ENCODE results near the gene SNTN. TPM values are rescaled to one million over a fixed set of nuclear protein-coding genes. Genes with fewer than 3 reads are reported as not detected.

SNTN gene
- total and polyA plus RNA-seq, 4 experiments from 2014 or later, result not detected

DNA sequence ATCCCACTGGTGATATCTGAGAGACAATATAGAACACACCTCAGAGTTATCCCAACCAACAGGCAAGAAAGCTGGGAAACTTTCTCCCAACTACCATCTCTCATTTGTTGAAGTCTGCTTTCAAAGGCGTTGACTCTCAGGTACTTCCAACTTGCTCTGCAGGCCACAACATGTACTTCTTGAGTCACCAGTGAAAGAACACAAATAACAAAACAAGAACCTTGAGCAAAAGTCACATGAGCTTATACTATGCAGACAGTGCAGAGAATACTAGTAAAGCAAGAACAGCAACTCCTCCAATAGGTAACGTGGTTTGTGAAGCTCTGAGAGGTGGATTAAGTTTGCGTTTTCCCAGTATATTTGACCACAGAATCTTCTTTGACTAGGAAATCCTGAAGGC lies 20.6 kb downstream of the SNTN start:
- no peaks in the 10 kb centered on the region for H3K9me3 ChIP-seq (ENCODE audit: control insufficient read depth in 1 of 2, low read length in 2 of 2)
- no peaks in the 10 kb centered on the region for H3K4me1 Mint-ChIP-seq
- peaks cover 0 to 4% (median 0%) of the 10 kb centered on the region in 8 donors for H3K9me3 Mint-ChIP-seq
- no peaks in the 10 kb centered on the region for H3K4me1 ChIP-seq (ENCODE audit: insufficient read depth, low read length)
- no peaks in the 10 kb centered on the region for H3K36me3 ChIP-seq (ENCODE audit: insufficient read depth, low read length)
- POLR2A ChIA-PET (ENCODE audit: partially characterized antibody), result no interaction called here
- no peaks in the 10 kb centered on the region for H3K36me3 Mint-ChIP-seq
- H3K27ac Mint-ChIP-seq, result no peak overlapping the region
- intact Hi-C loops (cut with micrococcal nuclease), result no loop called here
- H3K27me3 ChIP-seq (ENCODE audit: insufficient read depth, low read length), result no peaks in the 10 kb centered on the region
- H3K4me3 ChIP-seq (ENCODE audit: low read length in 2 of 2), result no peak overlapping the region
- no peak overlapping the region for H3K4me3 Mint-ChIP-seq
- H3K27ac ChIP-seq (ENCODE audit: low read depth, low read length), result no peak overlapping the region
- H3K27me3 Mint-ChIP-seq, result peaks cover 0 to 3% of the 10 kb centered on the region in 2 donors
- no peak for DNase-seq
- CTCF ChIA-PET (ENCODE audit: partially characterized antibody), result no interaction called here

DNA sequence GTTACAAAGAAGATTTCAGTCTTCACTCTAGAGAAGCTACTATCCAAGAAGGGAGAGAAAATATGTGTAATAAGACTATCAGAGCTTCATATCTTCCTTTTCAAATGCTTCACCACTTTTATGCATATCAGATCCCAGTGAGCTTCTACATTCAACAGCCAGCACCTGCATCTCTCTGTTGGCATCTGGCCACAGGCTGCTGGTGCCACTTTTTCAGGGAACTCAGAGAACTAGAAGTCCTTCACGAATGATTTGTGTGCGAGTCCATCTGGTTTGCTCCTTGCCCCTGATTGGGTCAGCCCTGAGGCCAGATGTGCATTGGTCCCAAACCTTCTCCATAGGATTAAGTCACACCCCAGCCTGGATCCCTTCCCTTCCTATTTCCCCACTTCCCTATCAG lies 22.1 kb downstream of the SNTN start:
- Histone ChIP-seq H3K27ac (ENCODE audit: low read depth, low read length) (no peak overlapping the region), H3K4me3 (ENCODE audit: low read length in 2 of 2) (no peak overlapping the region), H3K4me1 (ENCODE audit: insufficient read depth, low read length) (no peaks in the 10 kb centered on the region), H3K27me3 (ENCODE audit: insufficient read depth, low read length) (no peaks in the 10 kb centered on the region), H3K36me3 (ENCODE audit: insufficient read depth, low read length) (no peaks in the 10 kb centered on the region), H3K9me3 (ENCODE audit: control insufficient read depth in 1 of 2, low read length in 2 of 2) (no peaks in the 10 kb centered on the region)
- Mint-ChIP-seq H3K9me3 (peaks cover 0 to 4% (median 0%) of the 10 kb centered on the region in 8 donors), H3K4me1 (no peaks in the 10 kb centered on the region), H3K4me3 (no peak overlapping the region), H3K36me3 (no peaks in the 10 kb centered on the region), H3K27ac (no peak overlapping the region), H3K27me3 (peaks cover 0 to 2% of the 10 kb centered on the region in 2 donors)
- no peak for DNase-seq
- ChIA-PET POLR2A (ENCODE audit: partially characterized antibody) (no interaction called here), CTCF (ENCODE audit: partially characterized antibody) (no interaction called here)
- intact Hi-C loops (cut with micrococcal nuclease), result no loop called here

DNA sequence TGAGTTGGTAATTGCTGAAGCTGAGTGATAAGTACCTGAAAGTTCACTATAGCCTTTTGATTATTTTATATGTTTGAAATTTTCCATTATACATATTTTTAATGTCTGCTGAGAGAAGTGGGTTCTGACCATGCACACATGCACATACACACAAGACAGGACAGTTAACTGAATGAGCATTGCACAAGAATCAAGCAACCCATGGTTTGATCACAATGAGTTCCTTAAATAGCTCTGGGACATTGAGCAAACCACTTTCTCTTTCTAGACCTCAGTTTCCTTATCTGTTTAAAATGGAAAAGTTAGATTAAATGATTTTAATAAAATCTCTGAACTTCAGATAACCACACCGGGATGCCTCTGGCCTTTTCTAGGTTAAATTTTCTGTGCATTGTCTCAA lies 26.7 kb downstream of the SNTN start:
- no peak for DNase-seq
- Mint-ChIP-seq H3K4me1 (no peaks in the 10 kb centered on the region), H3K9me3 (peaks cover 0 to 3% (median 0%) of the 10 kb centered on the region in 8 donors), H3K36me3 (no peaks in the 10 kb centered on the region), H3K27ac (no peak overlapping the region), H3K27me3 (no peaks in the 10 kb centered on the region), H3K4me3 (no peak overlapping the region)
- no peak overlapping the region for H3K27ac ChIP-seq (ENCODE audit: low read depth, low read length)
- H3K4me3 ChIP-seq (ENCODE audit: low read length in 2 of 2), result no peak overlapping the region
- intact Hi-C loops (cut with micrococcal nuclease), result no loop called here
- H3K36me3 ChIP-seq (ENCODE audit: insufficient read depth, low read length), result no peaks in the 10 kb centered on the region
- ChIA-PET CTCF (ENCODE audit: partially characterized antibody) (no interaction called here), POLR2A (ENCODE audit: partially characterized antibody) (no interaction called here)
- H3K4me1 ChIP-seq (ENCODE audit: insufficient read depth, low read length), result no peaks in the 10 kb centered on the region
- H3K9me3 ChIP-seq (ENCODE audit: control insufficient read depth in 1 of 2, low read length in 2 of 2), result no peaks in the 10 kb centered on the region
- H3K27me3 ChIP-seq (ENCODE audit: insufficient read depth, low read length), result no peaks in the 10 kb centered on the region

- CTCF ChIA-PET (ENCODE audit: partially characterized antibody), result no interaction called here
- Histone ChIP-seq H3K36me3 (ENCODE audit: insufficient read depth, low read length) (no peaks in the 10 kb centered on the region), H3K27me3 (ENCODE audit: insufficient read depth, low read length) (no peaks in the 10 kb centered on the region), H3K9me3 (ENCODE audit: control insufficient read depth in 1 of 2, low read length in 2 of 2) (no peaks in the 10 kb centered on the region), H3K27ac (ENCODE audit: low read depth, low read length) (no peak overlapping the region), H3K4me3 (ENCODE audit: low read length in 2 of 2) (no peak overlapping the region), H3K4me1 (ENCODE audit: insufficient read depth, low read length) (no peaks in the 10 kb centered on the region)
- Mint-ChIP-seq H3K27me3 (peaks cover 2 to 4% of the 10 kb centered on the region in 2 donors), H3K4me3 (no peak overlapping the region), H3K9me3 (peaks cover 0 to 1% (median 0%) of the 10 kb centered on the region in 8 donors), H3K27ac (no peak overlapping the region), H3K4me1 (no peaks in the 10 kb centered on the region), H3K36me3 (no peaks in the 10 kb centered on the region)
- POLR2A ChIA-PET (ENCODE audit: partially characterized antibody), result no interaction called here
- no peak for DNase-seq
- intact Hi-C loops (cut with micrococcal nuclease), result no loop called here
Measured at GRCh38 chr3:63684081-63684480, 31.6 kb downstream of the SNTN start.

DNA sequence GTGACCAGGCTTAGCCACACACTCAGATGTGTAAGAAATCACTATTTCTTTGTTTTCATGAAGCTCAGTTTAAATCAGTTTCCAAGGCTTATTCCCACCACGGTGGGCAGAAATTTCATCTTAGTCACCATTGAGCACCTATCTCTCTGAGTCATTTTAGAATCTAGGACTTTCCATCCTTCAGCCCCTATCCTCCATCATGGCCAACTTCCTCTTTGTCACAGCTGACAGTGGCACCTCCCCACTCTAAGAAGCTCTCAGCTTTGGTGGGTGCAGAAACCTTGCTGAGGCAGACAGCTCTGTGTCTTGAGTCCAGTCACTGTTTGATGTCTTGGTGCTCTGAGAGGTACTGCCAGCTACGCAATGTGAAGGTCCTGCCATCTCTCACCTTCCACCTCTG lies 32.9 kb downstream of the SNTN start:
- peaks cover 3 to 4% of the 10 kb centered on the region in 2 donors for H3K27me3 Mint-ChIP-seq
- POLR2A ChIA-PET (ENCODE audit: partially characterized antibody), result no interaction called here
- Histone ChIP-seq H3K36me3 (ENCODE audit: insufficient read depth, low read length) (no peaks in the 10 kb centered on the region), H3K27me3 (ENCODE audit: insufficient read depth, low read length) (no peaks in the 10 kb centered on the region), H3K4me3 (ENCODE audit: low read length in 2 of 2) (no peak overlapping the region), H3K9me3 (ENCODE audit: control insufficient read depth in 1 of 2, low read length in 2 of 2) (no peaks in the 10 kb centered on the region), H3K27ac (ENCODE audit: low read depth, low read length) (no peak overlapping the region), H3K4me1 (ENCODE audit: insufficient read depth, low read length) (no peaks in the 10 kb centered on the region)
- no peaks in the 10 kb centered on the region for H3K36me3 Mint-ChIP-seq
- no peak for DNase-seq
- H3K4me1 Mint-ChIP-seq, result no peaks in the 10 kb centered on the region
- H3K27ac Mint-ChIP-seq, result no peak overlapping the region
- CTCF ChIA-PET (ENCODE audit: partially characterized antibody), result interaction anchor here (1.1 kb wide), 1 partner anchor 15 kb away, joined by 3 read pairs; no protein-coding TSS in a partner anchor
- H3K4me3 Mint-ChIP-seq, result no peak overlapping the region
- intact Hi-C loops (cut with micrococcal nuclease), result no loop called here
- H3K9me3 Mint-ChIP-seq, result peaks cover 0 to 1% (median 0%) of the 10 kb centered on the region in 8 donors

DNA sequence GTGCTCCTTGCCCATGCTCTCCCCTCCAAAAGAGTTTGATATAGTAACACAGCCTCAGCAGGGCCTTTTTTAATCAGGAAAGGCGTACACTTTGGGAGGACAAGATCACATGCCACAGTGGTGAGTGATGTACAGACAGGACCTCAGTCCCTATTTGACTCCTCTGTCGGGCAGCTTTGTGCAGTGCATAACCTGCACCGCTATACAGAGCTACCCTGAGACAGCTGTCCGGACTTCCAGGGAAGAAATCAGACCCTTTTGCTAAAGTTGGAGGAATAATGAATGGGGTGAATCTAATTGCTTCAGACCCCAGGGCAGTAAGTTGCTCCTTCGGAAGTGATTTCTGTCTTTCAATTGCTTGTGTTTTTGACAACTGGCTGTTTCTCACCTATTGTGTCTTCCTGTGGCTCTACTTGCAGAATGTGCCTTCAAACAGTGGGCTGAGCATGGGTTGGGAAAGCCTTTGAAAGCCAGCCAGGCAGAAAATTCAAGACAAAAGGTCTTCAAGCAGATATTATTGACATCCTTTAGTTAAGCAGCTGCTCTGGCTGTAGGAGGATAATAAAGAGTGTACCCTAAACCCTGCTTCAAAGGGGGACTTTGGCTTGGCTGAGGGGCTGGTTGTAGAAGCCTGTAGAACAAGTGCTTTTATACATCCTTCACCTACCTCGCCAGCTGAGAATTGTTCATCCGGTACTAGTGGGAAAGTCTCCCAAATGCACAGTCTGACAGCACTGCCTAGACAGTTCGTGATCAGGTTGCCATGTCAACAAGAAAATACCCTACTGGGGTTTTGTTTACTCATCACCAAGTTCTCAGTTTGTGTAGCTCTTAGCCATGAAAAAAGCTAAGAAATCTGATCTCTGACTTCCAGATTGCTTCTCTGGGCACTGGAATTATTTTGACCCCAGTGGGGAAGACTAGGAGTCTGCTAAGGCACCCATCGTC lies 35.1 kb downstream of the SNTN start:
- Histone ChIP-seq H3K27ac (ENCODE audit: low read depth, low read length) (no peak overlapping the region), H3K4me3 (ENCODE audit: low read length in 2 of 2) (no peak overlapping the region), H3K36me3 (ENCODE audit: insufficient read depth, low read length) (no peaks in the 10 kb centered on the region), H3K4me1 (ENCODE audit: insufficient read depth, low read length) (no peaks in the 10 kb centered on the region), H3K27me3 (ENCODE audit: insufficient read depth, low read length) (no peaks in the 10 kb centered on the region), H3K9me3 (ENCODE audit: control insufficient read depth in 1 of 2, low read length in 2 of 2) (no peaks in the 10 kb centered on the region)
- peaks cover 3 to 4% of the 10 kb centered on the region in 2 donors for H3K27me3 Mint-ChIP-seq
- H3K4me1 Mint-ChIP-seq, result no peaks in the 10 kb centered on the region
- ChIA-PET POLR2A (ENCODE audit: partially characterized antibody) (no interaction called here), CTCF (ENCODE audit: partially characterized antibody) (no interaction called here)
- no peak for DNase-seq
- no peak overlapping the region for H3K4me3 Mint-ChIP-seq
- intact Hi-C loops (cut with micrococcal nuclease), result no loop called here
- peak overlapping the region in 1 of 7 donors; percentile 29 for H3K27ac Mint-ChIP-seq
- no peaks in the 10 kb centered on the region for H3K36me3 Mint-ChIP-seq
- peaks cover 0 to 7% (median 4%) of the 10 kb centered on the region in 8 donors for H3K9me3 Mint-ChIP-seq

GRCh38 chr3:63689285-63689684 lies 36.8 kb downstream of the SNTN start:
- Histone ChIP-seq H3K9me3 (ENCODE audit: control insufficient read depth in 1 of 2, low read length in 2 of 2) (no peaks in the 10 kb centered on the region), H3K4me1 (ENCODE audit: insufficient read depth, low read length) (no peaks in the 10 kb centered on the region), H3K27ac (ENCODE audit: low read depth, low read length) (no peak overlapping the region), H3K4me3 (ENCODE audit: low read length in 2 of 2) (no peak overlapping the region), H3K36me3 (ENCODE audit: insufficient read depth, low read length) (no peaks in the 10 kb centered on the region), H3K27me3 (ENCODE audit: insufficient read depth, low read length) (no peaks in the 10 kb centered on the region)
- no peaks in the 10 kb centered on the region for H3K4me1 Mint-ChIP-seq
- no peak overlapping the region for H3K4me3 Mint-ChIP-seq
- ChIA-PET CTCF (ENCODE audit: partially characterized antibody) (no interaction called here), POLR2A (ENCODE audit: partially characterized antibody) (no interaction called here)
- intact Hi-C loops (cut with micrococcal nuclease), result no loop called here
- H3K27ac Mint-ChIP-seq, result no peak overlapping the region
- H3K9me3 Mint-ChIP-seq, result peaks cover 0 to 15% (median 6%) of the 10 kb centered on the region in 8 donors
- DNase-seq, result no peak
- peaks cover 3 to 4% of the 10 kb centered on the region in 2 donors for H3K27me3 Mint-ChIP-seq
- H3K36me3 Mint-ChIP-seq, result no peaks in the 10 kb centered on the region
